Mesenchymal stem cell (in vitro differentiated cells and primary cell): ENCODE data around the gene PODXL.

Experiments
- DNase-seq: peaks from one replicate; pipeline ENCODE4 v3.0.0-alpha.2; 2013
- H2AFZ ChIP-seq: one replicate; pipeline ENCODE4 v1.6.1; 2013; ENCODE audit warnings: low read depth, mild to moderate bottlenecking, control low read depth, inconsistent platforms, low read length, moderate library complexity
- H2AK5ac ChIP-seq: 2 replicates; pipeline ENCODE4 v1.6.1; 2013; ENCODE audit warnings: low read length, moderate library complexity, mild to moderate bottlenecking, inconsistent platforms; ENCODE audit not compliant: severe bottlenecking
- H2BK120ac ChIP-seq: one replicate; pipeline ENCODE4 v1.6.1; 2013; ENCODE audit warnings: low read depth, mild to moderate bottlenecking, inconsistent platforms, low read length, moderate library complexity
- H2BK12ac ChIP-seq, 2 experiments: one replicate each; pipeline ENCODE4 v1.6.1; 2013; ENCODE audit warnings: inconsistent platforms in 2 of 2, low read length in 2 of 2, mild to moderate bottlenecking in 2 of 2, moderate library complexity in 2 of 2, control low read depth in 1 of 2
- H2BK15ac ChIP-seq: one replicate; pipeline ENCODE4 v1.6.1; 2013; ENCODE audit warnings: mild to moderate bottlenecking, low read depth, inconsistent platforms; ENCODE audit not compliant: poor library complexity, severe bottlenecking
- H2BK5ac ChIP-seq: 2 replicates; pipeline ENCODE4 v1.6.1; 2013; ENCODE audit warnings: low read depth, mild to moderate bottlenecking, low read length, control low read depth, inconsistent platforms; ENCODE audit not compliant: poor library complexity, severe bottlenecking
- H3K14ac ChIP-seq, 2 experiments: one replicate each; pipeline ENCODE4 v1.6.1; 2013; ENCODE audit warnings: inconsistent platforms in 2 of 2, low read length in 2 of 2, control low read depth in 1 of 2, mild to moderate bottlenecking in 1 of 2, moderate library complexity in 1 of 2
- H3K18ac ChIP-seq, 2 experiments: one replicate each; pipeline ENCODE4 v1.6.1; 2013; ENCODE audit warnings: inconsistent platforms in 2 of 2, low read length in 2 of 2, control low read depth in 1 of 2, low read depth in 1 of 2, mild to moderate bottlenecking in 1 of 2
- H3K23ac ChIP-seq, 2 experiments: one replicate each; pipeline ENCODE4 v1.6.1; 2013; ENCODE audit warnings: inconsistent platforms in 2 of 2, low read length in 2 of 2, mild to moderate bottlenecking in 2 of 2, moderate library complexity in 2 of 2, control low read depth in 1 of 2
- H3K27ac ChIP-seq: 2 replicates; pipeline ENCODE4 v1.5.1; 2013; ENCODE audit warnings: mild to moderate bottlenecking, moderate library complexity, low read length, control low read depth, inconsistent platforms; ENCODE audit not compliant: poor library complexity, severe bottlenecking
- H3K27me3 ChIP-seq, 2 experiments: 2 replicates each; pipeline versions ENCODE4 v1.6.1 to v1.7.0; 2013; ENCODE audit warnings: low read length in 2 of 2, mild to moderate bottlenecking in 2 of 2, moderate library complexity in 2 of 2, control low read depth in 1 of 2, inconsistent platforms in 1 of 2; ENCODE audit not compliant: control insufficient read depth in 1 of 2, insufficient read depth in 1 of 2
- H3K36me3 ChIP-seq, 2 experiments: 2 replicates each; pipeline versions ENCODE4 v1.6.1 to v1.7.0; 2013; ENCODE audit warnings: low read length in 2 of 2, control low read depth in 1 of 2, inconsistent platforms in 1 of 2, low read depth in 1 of 2, mild to moderate bottlenecking in 1 of 2; ENCODE audit not compliant: insufficient read depth in 2 of 2, control insufficient read depth in 1 of 2
- H3K4ac ChIP-seq, 2 experiments: one replicate each; pipeline ENCODE4 v1.6.1; 2013; ENCODE audit warnings: inconsistent platforms in 2 of 2, low read length in 2 of 2, mild to moderate bottlenecking in 2 of 2, moderate library complexity in 2 of 2, control low read depth in 1 of 2, low read depth in 1 of 2
- H3K4me1 ChIP-seq: 2 replicates; pipeline ENCODE4 v1.6.1; 2013; ENCODE audit warnings: low read depth, low read length, control low read depth; ENCODE audit not compliant: control insufficient read depth, insufficient read depth
- H3K4me2 ChIP-seq: 2 replicates; pipeline ENCODE4 v1.6.1; 2013; ENCODE audit warnings: low read length, mild to moderate bottlenecking, inconsistent platforms; ENCODE audit not compliant: poor library complexity, severe bottlenecking
- H3K4me3 ChIP-seq, 2 experiments: 2 replicates each; pipeline versions ENCODE4 v1.5.1 to v1.7.0; 2013; ENCODE audit warnings: low read length in 2 of 2, mild to moderate bottlenecking in 2 of 2, control low read depth in 1 of 2, low read depth in 1 of 2; ENCODE audit not compliant: insufficient read depth in 1 of 2
- H3K79me1 ChIP-seq: replicated peaks from 2 replicates; pipeline ENCODE4 v1.6.1; 2013; ENCODE audit warnings: mild to moderate bottlenecking, control low read depth, low read length, inconsistent platforms; ENCODE audit not compliant: poor library complexity, severe bottlenecking
- H3K9ac ChIP-seq: 2 replicates; pipeline ENCODE4 v1.7.0; 2013; ENCODE audit warnings: mild to moderate bottlenecking, low read length, moderate library complexity
- H3K9me3 ChIP-seq: 2 replicates; pipeline ENCODE4 v1.7.0; 2013; ENCODE audit warnings: mild to moderate bottlenecking, low read length; ENCODE audit not compliant: control insufficient read depth
- H4K8ac ChIP-seq: one replicate; pipeline ENCODE4 v1.6.1; 2013; ENCODE audit warnings: inconsistent platforms, mild to moderate bottlenecking, low read length, moderate library complexity
- H4K91ac ChIP-seq: one replicate; pipeline ENCODE4 v1.6.1; 2013; ENCODE audit warnings: mild to moderate bottlenecking, low read length, inconsistent platforms
- WGBS: methylation state at CpG from one replicate; pipeline ENCODE4 v1.1.7; 2013; ENCODE audit warnings: mixed read lengths; 5-methylcytosine and 5-hydroxymethylcytosine counted together

The PODXL gene

DNA sequence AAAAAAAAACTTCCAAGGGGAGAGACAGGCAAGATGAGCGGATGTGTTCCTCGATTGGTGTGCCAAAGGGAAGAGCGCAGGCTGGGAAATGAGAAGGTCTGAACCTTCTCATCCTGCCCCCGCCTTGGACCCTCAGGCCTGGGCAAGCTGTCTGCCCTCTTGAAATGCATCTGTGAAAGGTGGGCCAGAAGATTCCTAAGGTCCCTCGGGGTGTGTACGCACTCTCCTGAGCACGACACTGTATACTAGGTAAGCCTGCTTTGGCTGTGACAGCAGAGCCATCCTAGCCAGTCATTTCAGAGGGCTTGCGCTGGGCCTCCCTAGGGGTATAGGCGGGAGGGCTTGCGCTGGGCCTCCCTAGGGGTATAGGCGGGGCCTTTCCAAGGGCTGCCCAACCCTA lies 26.8 kb downstream of the PODXL start:
- Histone ChIP-seq H4K8ac (no peak overlapping the region), H2AFZ (no peak overlapping the region), H3K18ac (no peak overlapping the region), H3K9me3 (no peaks in the 10 kb centered on the region), H3K36me3 (no peaks in the 10 kb centered on the region), H3K4me2 (no peak overlapping the region), H2BK12ac (no peak overlapping the region), H3K4me1 (no peaks in the 10 kb centered on the region), H2AK5ac (no peak overlapping the region), H3K4ac (no peak overlapping the region), H3K23ac (no peak overlapping the region), H2BK15ac (no peak overlapping the region), H4K91ac (no peak overlapping the region), H3K27me3 (peaks cover 0 to 3% of the 10 kb centered on the region in 2 experiments), H2BK5ac (no peak overlapping the region), H3K27ac (no peak overlapping the region), H3K9ac (no peak overlapping the region), H3K14ac (no peak overlapping the region), H2BK120ac (no peak overlapping the region), H3K79me1 (no peaks in the 10 kb centered on the region), H3K4me3 (no peak overlapping the region)
- no peak for DNase-seq
- 92% methylated on average over 10 of the region's 11 CpGs for WGBS

DNA sequence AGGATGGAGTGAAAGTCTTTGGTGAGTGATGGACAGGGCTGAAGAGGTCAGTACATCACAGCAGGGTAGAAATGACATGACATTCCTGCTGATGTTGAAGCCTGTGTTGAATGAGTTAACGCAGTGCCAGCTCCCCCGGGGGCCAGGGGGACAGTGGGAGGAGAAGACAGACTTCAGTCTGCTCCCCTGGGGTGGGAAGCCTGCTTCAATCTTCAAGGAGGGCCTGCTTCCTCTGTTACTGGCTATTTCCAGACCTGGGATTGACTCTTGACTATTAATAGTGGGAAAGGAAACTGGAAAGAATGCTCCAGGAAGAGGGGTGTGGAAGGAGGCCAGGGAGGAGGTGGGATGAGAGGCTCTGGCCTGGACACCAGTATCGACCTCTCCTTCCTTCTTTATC lies 27.2 kb downstream of the PODXL start:
- Histone ChIP-seq H2BK120ac (no peak overlapping the region), H2BK5ac (no peak overlapping the region), H3K4me2 (no peak overlapping the region), H3K27me3 (peaks cover 0 to 3% of the 10 kb centered on the region in 2 experiments), H2BK12ac (no peak overlapping the region), H3K27ac (no peak overlapping the region), H3K79me1 (no peaks in the 10 kb centered on the region), H3K9ac (no peak overlapping the region), H3K23ac (no peak overlapping the region), H3K9me3 (no peaks in the 10 kb centered on the region), H3K18ac (no peak overlapping the region), H2AK5ac (no peak overlapping the region), H3K4ac (no peak overlapping the region), H3K4me1 (no peaks in the 10 kb centered on the region), H4K8ac (no peak overlapping the region), H3K14ac (no peak overlapping the region), H3K36me3 (no peaks in the 10 kb centered on the region), H2BK15ac (no peak overlapping the region), H2AFZ (no peak overlapping the region), H4K91ac (no peak overlapping the region), H3K4me3 (no peak overlapping the region)
- DNase-seq = no peak
- WGBS = 7% methylated on average over 2 of the region's 3 CpGs

DNA sequence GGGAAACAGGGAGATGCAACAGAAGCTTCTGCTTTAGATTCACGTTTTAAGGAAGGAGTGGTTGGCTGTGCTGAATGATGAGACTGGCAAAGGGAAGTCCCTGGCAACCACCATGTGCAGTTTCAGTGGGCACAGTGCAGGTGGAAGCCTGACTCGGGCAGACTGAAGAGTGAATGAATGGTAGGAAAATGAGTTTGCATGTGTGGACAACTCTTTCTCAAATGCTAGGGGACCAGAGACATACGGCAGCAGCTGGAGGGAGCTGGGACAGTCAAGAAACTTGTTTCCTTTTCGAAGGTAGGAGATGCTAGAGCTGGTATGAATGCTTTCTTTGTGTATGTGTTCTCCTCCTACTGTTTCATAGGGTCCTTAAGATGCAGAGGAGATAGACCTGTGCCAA lies 29.0 kb downstream of the PODXL start:
- no peaks in the 10 kb centered on the region for H3K79me1 ChIP-seq

DNA sequence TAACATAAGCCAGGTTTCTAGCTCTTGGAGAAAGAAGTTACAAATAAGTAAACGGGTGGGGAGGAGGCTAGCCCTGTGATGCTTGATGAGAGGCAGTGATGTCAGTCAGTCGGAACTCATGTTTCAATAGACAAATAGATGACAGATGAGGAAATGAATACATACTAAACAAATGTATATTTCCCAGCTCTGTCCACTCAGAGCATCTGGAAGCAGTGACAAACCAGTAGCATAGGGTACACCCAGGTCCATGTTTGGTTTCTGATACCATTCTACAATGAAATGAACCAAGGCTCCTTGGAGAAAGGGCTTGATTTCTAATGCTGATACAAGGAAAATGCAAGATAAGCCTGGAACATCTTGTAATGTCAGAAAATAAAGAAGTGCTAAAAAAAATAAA lies 30.6 kb downstream of the PODXL start:
- H2BK15ac ChIP-seq = no peak overlapping the region
- H2BK5ac ChIP-seq = no peak overlapping the region
- no peaks in the 10 kb centered on the region for H3K36me3 ChIP-seq
- H3K27ac ChIP-seq = no peak overlapping the region
- H2AK5ac ChIP-seq = no peak overlapping the region
- no peak overlapping the region for H2AFZ ChIP-seq
- H2BK12ac ChIP-seq = no peak overlapping the region
- 100% methylated on average over 1 of the region's 2 CpGs for WGBS
- H3K4ac ChIP-seq = no peak overlapping the region
- DNase-seq = no peak
- no peak overlapping the region for H3K4me3 ChIP-seq
- no peak overlapping the region for H4K8ac ChIP-seq
- H2BK120ac ChIP-seq = no peak overlapping the region
- H3K23ac ChIP-seq = no peak overlapping the region
- no peaks in the 10 kb centered on the region for H3K4me1 ChIP-seq
- no peak overlapping the region for H3K4me2 ChIP-seq
- H3K27me3 ChIP-seq = no peaks in the 10 kb centered on the region
- H3K9me3 ChIP-seq = no peaks in the 10 kb centered on the region
- no peak overlapping the region for H3K14ac ChIP-seq
- H3K18ac ChIP-seq = no peak overlapping the region
- no peak overlapping the region for H3K9ac ChIP-seq
- H3K79me1 ChIP-seq = no peaks in the 10 kb centered on the region
- no peak overlapping the region for H4K91ac ChIP-seq

More for the DNA sequence above, 29.0 kb downstream of the PODXL start:
- Histone ChIP-seq H3K23ac (no peak overlapping the region), H2BK15ac (no peak overlapping the region), H2AFZ (no peak overlapping the region), H3K27me3 (no peaks in the 10 kb centered on the region), H3K4me3 (no peak overlapping the region), H3K4me1 (no peaks in the 10 kb centered on the region), H2AK5ac (no peak overlapping the region), H3K36me3 (no peaks in the 10 kb centered on the region), H3K18ac (no peak overlapping the region), H2BK12ac (no peak overlapping the region), H3K27ac (no peak overlapping the region), H4K91ac (no peak overlapping the region), H3K4ac (no peak overlapping the region), H4K8ac (no peak overlapping the region), H3K4me2 (no peak overlapping the region), H3K9me3 (no peaks in the 10 kb centered on the region), H3K14ac (no peak overlapping the region), H3K9ac (no peak overlapping the region), H2BK120ac (no peak overlapping the region), H2BK5ac (no peak overlapping the region)
- no peak for DNase-seq
- WGBS = 57% methylated on average over 4 of the region's 4 CpGs
